Panc1 (cell line): ENCODE measurements around the gene SEPTIN11. TPM values are rescaled to one million over a fixed set of nuclear protein-coding genes. Genes with fewer than 3 reads are reported as not detected.

Source experiments
- ATAC-seq: fragments of 200-7000 bp; cut with Tn5 transposase; 2 replicates; pipeline ENCODE4 v1.9.1; 2020; ENCODE audit warnings: mild to moderate bottlenecking, moderate library complexity
- Bru-seq: library from RNA; stranded (reverse); fragments of 400-500 nt; gene quantifications from one replicate; lab custom pipeline; 2021; lab: Mats Ljungman, UMichigan
- BruChase-seq, 2 experiments: library from RNA; stranded (reverse); fragments of 400-500 nt; gene quantifications; one replicate each; lab custom pipeline; 2021; lab: Mats Ljungman, UMichigan
- BruUV-seq: library from RNA; stranded (reverse); fragments of 400-500 nt; replicated peaks from 2 replicates; lab custom pipeline; 2021; lab: Mats Ljungman, UMichigan
- CTCF ChIA-PET: fragments of 300-600 bp; sonication (Branson Sonifier 250); formaldehyde crosslinking; loops from one replicate; lab custom pipeline; 2022; ENCODE audit warnings: antibody characterized with exemption; lab: Charles Lee
- POLR2A ChIA-PET: fragments of 300-600 bp; sonication (Branson Sonifier 250); formaldehyde crosslinking; loops from one replicate; lab custom pipeline; 2022; ENCODE audit warnings: antibody characterized with exemption; lab: Charles Lee
- DNase-seq: peaks from one replicate; pipeline ENCODE4 v3.0.0-alpha.2; 2010; ENCODE audit warnings: low read depth, low spot score
- H3K27ac ChIP-seq: 2 replicates; pipeline ENCODE4 v1.5.1; 2011; ENCODE audit warnings: mild to moderate bottlenecking, low read length, inconsistent platforms
- H3K27me3 ChIP-seq: fragments of 200-500 bp; sonication (Bioruptor generic); 2 replicates; pipeline ENCODE4 v1.6.0; 2014; ENCODE audit warnings: low read length, inconsistent platforms; ENCODE audit not compliant: control insufficient read depth, insufficient read depth
- H3K36me3 ChIP-seq: fragments of 200-500 bp; sonication (Bioruptor generic); 2 replicates; pipeline ENCODE4 v1.5.1; 2014; ENCODE audit warnings: inconsistent platforms, mild to moderate bottlenecking, low read length, moderate library complexity; ENCODE audit not compliant: control insufficient read depth, insufficient read depth
- H3K4me1 ChIP-seq: 2 replicates; pipeline ENCODE4 v1.5.1; 2011; ENCODE audit warnings: inconsistent platforms, mild to moderate bottlenecking, low read length, moderate library complexity; ENCODE audit not compliant: control insufficient read depth, insufficient read depth
- H3K4me3 ChIP-seq, 2 experiments: 2 replicates each; pipeline ENCODE4 v1.5.1; 2011 to 2012; ENCODE audit warnings: low read depth in 2 of 2, low read length in 2 of 2, mild to moderate bottlenecking in 2 of 2, inconsistent platforms in 1 of 2, moderate library complexity in 1 of 2
- H3K9me3 ChIP-seq: fragments of 200-500 bp; sonication (Bioruptor generic); 2 replicates; pipeline ENCODE4 v1.5.1; 2014; ENCODE audit warnings: low read depth, mild to moderate bottlenecking, inconsistent platforms, low read length, moderate library complexity; ENCODE audit not compliant: control insufficient read depth, insufficient read depth
- CTCF ChIP-seq: fragments of 450-650 bp; IDR thresholded peaks from 2 replicates; pipeline ENCODE4 v1.5.1; 2017; ENCODE audit warnings: mild to moderate bottlenecking
- POLR2AphosphoS5 ChIP-seq: IDR thresholded peaks from 2 replicates; pipeline ENCODE4 v1.6.1; 2012; ENCODE audit warnings: mild to moderate bottlenecking, low read depth, low read length, moderate library complexity
- REST ChIP-seq, 2 experiments: IDR thresholded peaks; 2 replicates each; pipeline ENCODE4 v1.6.1; 2011 to 2012; ENCODE audit warnings: low read depth in 2 of 2, control low read depth in 1 of 2, low read length in 1 of 2, mild to moderate bottlenecking in 1 of 2, moderate library complexity in 1 of 2; ENCODE audit not compliant: insufficient read depth in 1 of 2
- SIN3A ChIP-seq: IDR thresholded peaks from 2 replicates; pipeline ENCODE4 v1.6.1; 2012; ENCODE audit warnings: low read depth, mild to moderate bottlenecking, low read length, moderate library complexity, borderline replicate concordance; ENCODE audit not compliant: insufficient read depth
- TCF7L2 ChIP-seq: IDR thresholded peaks from 2 replicates; pipeline ENCODE4 v1.6.1; 2011; ENCODE audit warnings: mild to moderate bottlenecking, low read depth, low read length, inconsistent platforms
- in situ Hi-C: cut with HindIII; loops from 2 replicates; pipeline ENCODE4 v1.10.0; 2016; ENCODE audit warnings: low sequenced_read_pairs, low pct_unique_long_range_greater_than_20kb
- intact Hi-C: fragments of 100-400 bp; cut with micrococcal nuclease; formaldehyde crosslinking; loops from one replicate; pipeline ENCODE4 v1.10.0; 2022; ENCODE audit not compliant: unreplicated experiment
- long read RNA-seq: library from polyadenylated mRNA; unstranded; transcript quantifications from one replicate; pipeline ENCODE4 v2.0.0, GENCODE V29; 2021; ENCODE audit not compliant: unreplicated experiment
- polyA plus RNA-seq: library from polyadenylated mRNA; unstranded; fragments of >200 nt; gene quantifications from one replicate; pipeline ENCODE4 v1.2.1, GENCODE V29; 2012; ENCODE audit warnings: missing spikeins; ENCODE audit not compliant: insufficient read length
- total RNA-seq: library from RNA; stranded (reverse); gene quantifications from one replicate; pipeline ENCODE4 v1.2.1, GENCODE V29; 2021; ENCODE audit not compliant: unreplicated experiment

Gene SEPTIN11
- total RNA-seq (103 TPM), Bru-seq, nascent RNA (percentile 90 among the genes with signal in this experiment), BruChase-seq, experiment 1, labeled RNA remaining after a 2-hour chase (percentile 90 among the genes with signal in this experiment), BruChase-seq, experiment 2, labeled RNA remaining after a 6-hour chase (percentile 93 among the genes with signal in this experiment)
- 38.8 TPM for polyA plus RNA-seq
- long read RNA-seq, full-length matches to known transcripts, result 46 of 260 reads
- long read RNA-seq, partial matches to known transcripts, result 17 of 260 reads
- long read RNA-seq, other reads (novel, unspliced or antisense), result 197 of 260 reads

DNA sequence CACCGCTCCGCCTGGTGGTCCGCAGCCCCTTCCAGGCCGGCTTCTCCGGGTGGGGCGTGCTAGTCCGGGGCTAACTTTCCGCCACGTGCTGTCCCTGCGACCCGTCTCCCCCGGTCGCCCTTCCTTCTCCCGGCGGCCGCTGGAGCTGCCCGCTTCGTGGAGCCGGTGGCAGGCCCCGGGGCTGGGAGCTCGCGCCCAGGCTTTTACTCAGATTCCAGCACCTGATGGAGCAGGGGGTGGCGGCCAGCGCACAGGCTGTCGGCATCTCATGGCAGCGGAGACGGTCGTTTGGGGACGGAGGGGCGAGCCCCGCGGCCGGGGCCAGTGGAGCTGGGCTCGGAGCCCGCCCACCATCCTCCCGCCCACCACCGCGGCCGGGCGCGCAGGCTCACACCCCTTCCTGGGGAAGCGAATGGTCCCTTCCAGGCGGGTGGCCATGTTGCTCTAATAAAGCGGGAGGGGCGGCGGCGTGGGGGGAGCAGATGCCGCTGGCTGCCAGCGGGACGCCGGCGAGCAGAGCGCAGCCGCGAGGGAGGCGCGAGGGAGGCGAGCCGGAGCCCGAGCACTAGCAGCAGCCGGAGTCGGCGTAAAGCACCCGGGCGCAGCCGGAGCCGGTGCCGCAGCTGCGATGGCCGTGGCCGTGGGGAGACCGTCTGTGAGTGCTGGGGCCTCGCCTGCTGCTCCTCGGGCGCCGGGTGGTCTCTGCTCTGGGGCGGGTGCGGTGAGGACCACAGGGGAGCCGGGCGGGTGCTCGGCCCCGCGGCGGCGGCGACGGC lies at the start of gene SEPTIN11:
TSS of gene SEPTIN11 (plus strand) at position 477 of the 776 bp plus-strand sequence. CDS start at position 629, 152 bp downstream.
- POLR2A ChIA-PET, result interaction anchor here (0.7 kb wide), 1 partner anchor 41 kb away, joined by 8 read pairs; no protein-coding TSS in a partner anchor
- H3K9me3 ChIP-seq, result no peaks in the 10 kb centered on the region
- in situ Hi-C loops, result no loop called here
- peak within 1 kb of the TSS; percentile 82 to 83 for H3K4me3 ChIP-seq
- no TSS peak for BruUV-seq
- H3K4me1 ChIP-seq, result peaks cover 12% of the 10 kb centered on the region
- TF ChIP-seq TCF7L2, result no peak
- peak; percentile 72; the same call in 1 of the 2 replicates for TF ChIP-seq SIN3A
- no peak for TF ChIP-seq CTCF
- peak; percentile 71 for TF ChIP-seq POLR2AphosphoS5
- TF ChIP-seq REST (IDR thresholded peaks at IDR 0.05; ENCODE audit: insufficient read depth in 1 of 2, low read depth in 2 of 2, low read length in 1 of 2), result no peak
- intact Hi-C loops, result loop anchor here (5.0 kb wide), 1 partner anchor 117 kb away; no protein-coding TSS in a partner anchor
- H3K27ac ChIP-seq, result peak within 1 kb of the TSS; percentile 79
- H3K27me3 ChIP-seq, result no peaks in the 10 kb centered on the region
- ATAC-seq (peak; percentile 89), DNase-seq (no peak)
- no peaks in the 10 kb centered on the region; the same call in 1 of the 2 replicates for H3K36me3 ChIP-seq
- CTCF ChIA-PET, result interaction anchor here (0.6 to 0.7 kb wide), 2 partner anchors 31 to 119 kb away, joined by 3 read pairs; no protein-coding TSS in a partner anchor

- in situ Hi-C loops (no loop called here), intact Hi-C loops (no loop called here)
- BruUV-seq, result no TSS peak
- H3K27ac ChIP-seq, result no peak overlapping the region
- POLR2A ChIA-PET, result no interaction called here
- H3K4me3 ChIP-seq, result no peak overlapping the region
- ATAC-seq (no peak), DNase-seq (no peak)
- H3K9me3 ChIP-seq, result no peaks in the 10 kb centered on the region
- peaks cover 8% of the 10 kb centered on the region for H3K27me3 ChIP-seq
- H3K36me3 ChIP-seq, result no peaks in the 10 kb centered on the region
- no peak for TF ChIP-seq REST (IDR thresholded peaks at IDR 0.05; ENCODE audit: insufficient read depth in 1 of 2, low read depth in 2 of 2, low read length in 1 of 2)
- TF ChIP-seq SIN3A, result no peak
- no peak for TF ChIP-seq CTCF
- TF ChIP-seq TCF7L2, result no peak
- H3K4me1 ChIP-seq, result no peaks in the 10 kb centered on the region
- CTCF ChIA-PET, result no interaction called here
Observed at GRCh38 chr4:76902233-76902890, 47.2 kb upstream of the SEPTIN11 start.
